CD4-positive, alpha-beta T cell (primary cell): Measurements from ENCODE around the gene DNMT3L. TPM values are rescaled to one million over a fixed set of nuclear protein-coding genes. Genes with fewer than 3 reads are reported as not detected.
A peak's percentile ranks its signal among the peaks of the same experiment; 100 is the strongest.
"Not testable (repeated sequence)": the region's sequence is repeated elsewhere in the genome, so short reads cannot be mapped to it uniquely, and the experiment has no call there.

ENCODE experiments used
- ATAC-seq: fragments of 200-7000 bp; cut with Tn5 transposase; one replicate; pipeline ENCODE4 v1.10.0; 2022; ENCODE audit warnings: mild to moderate bottlenecking; ENCODE audit not compliant: poor library complexity
- CTCF ChIA-PET: fragments of 350-600 bp; sonication (Branson Sonifier 250); formaldehyde crosslinking; loops from one replicate; lab custom pipeline; 2021; ENCODE audit warnings: antibody characterized with exemption, inconsistent platforms; lab: Charles Lee
- POLR2A ChIA-PET: fragments of 350-600 bp; sonication (Branson Sonifier 250); formaldehyde crosslinking; loops from one replicate; lab custom pipeline; 2021; ENCODE audit warnings: antibody characterized with exemption, inconsistent platforms; lab: Charles Lee
- DNase-seq, 14 experiments: peaks; one replicate each; pipeline ENCODE4 v3.0.0-alpha.2; 2013 to 2020; ENCODE audit warnings: mixed read lengths in 2 of 14
- H3K27ac ChIP-seq, 2 donors: one replicate each; pipeline versions ENCODE4 v1.5.1 to v1.7.0; 2013; ENCODE audit warnings: low read length in 2 of 2, low read depth in 1 of 2, mild to moderate bottlenecking in 1 of 2
- H3K27me3 ChIP-seq, 2 experiments: 1 replicate in 1 of 2; 2 replicates in 1 of 2; pipeline versions ENCODE4 v1.6.1 to v1.7.0; 2013; ENCODE audit warnings: low read length in 2 of 2, control low read depth in 1 of 2, mild to moderate bottlenecking in 1 of 2, moderate library complexity in 1 of 2; ENCODE audit not compliant: insufficient read depth in 2 of 2, control insufficient read depth in 1 of 2
- H3K36me3 ChIP-seq: one replicate; pipeline ENCODE4 v1.6.1; 2013; ENCODE audit warnings: low read length, control low read depth; ENCODE audit not compliant: insufficient read depth
- H3K4me1 ChIP-seq: one replicate; pipeline ENCODE4 v1.6.1; 2013; ENCODE audit warnings: low read length, control low read depth; ENCODE audit not compliant: insufficient read depth
- H3K4me3 ChIP-seq: one replicate; pipeline ENCODE4 v1.5.1; 2013; ENCODE audit warnings: mild to moderate bottlenecking, low read length, moderate library complexity
- H3K9me3 ChIP-seq, 2 experiments: 1 replicate in 1 of 2; 2 replicates in 1 of 2; pipeline versions ENCODE4 v1.6.1 to v1.7.0; 2013; ENCODE audit warnings: low read length in 2 of 2, mild to moderate bottlenecking in 2 of 2, control low read depth in 1 of 2, moderate library complexity in 1 of 2; ENCODE audit not compliant: control insufficient read depth in 1 of 2, insufficient read depth in 1 of 2
- H3K27ac Mint-ChIP-seq: one replicate; pipeline ENCODE4 v1.8.0; 2020; ENCODE audit warnings: mixed read lengths
- H3K27me3 Mint-ChIP-seq: one replicate; pipeline ENCODE4 v1.8.0; 2021; ENCODE audit warnings: mixed read lengths
- H3K36me3 Mint-ChIP-seq: one replicate; pipeline ENCODE4 v1.8.0; 2021; ENCODE audit warnings: low read depth, mixed read lengths
- H3K4me1 Mint-ChIP-seq: one replicate; pipeline ENCODE4 v1.8.0; 2021; ENCODE audit warnings: low read depth, mixed read lengths
- H3K4me3 Mint-ChIP-seq: one replicate; pipeline ENCODE4 v1.8.0; 2020; ENCODE audit warnings: mild to moderate bottlenecking, mixed read lengths
- H3K9me3 Mint-ChIP-seq: one replicate; pipeline ENCODE4 v1.8.0; 2020; ENCODE audit warnings: mixed read lengths
- intact Hi-C, 2 experiments: fragments of 100-400 bp; cut with DNase I in 1 of 2; cut with micrococcal nuclease in 1 of 2; formaldehyde crosslinking; loops; one replicate each; pipeline versions ENCODE4 v1.15.1 to v1.9.0; 2023 to 2025; cut with DNase I, micrococcal nuclease
- total RNA-seq, 174 experiments: library from RNA in 2 of 174; stranded (reverse) in 2 of 174; gene quantifications; one replicate each; pipeline ENCODE4 v1.2.3 and lab custom pipeline; 2021 to 2026
- TF ChIP-seq, protein P1 (sequence below): fragments of 200-600 bp; IDR thresholded peaks from one replicate; pipeline ENCODE4 v1.8.0; 2022; ENCODE audit warnings: antibody characterized with exemption, mild to moderate bottlenecking

DNMT3L gene
- total RNA-seq, 2 experiments from 2014 or later, result not detected

DNA sequence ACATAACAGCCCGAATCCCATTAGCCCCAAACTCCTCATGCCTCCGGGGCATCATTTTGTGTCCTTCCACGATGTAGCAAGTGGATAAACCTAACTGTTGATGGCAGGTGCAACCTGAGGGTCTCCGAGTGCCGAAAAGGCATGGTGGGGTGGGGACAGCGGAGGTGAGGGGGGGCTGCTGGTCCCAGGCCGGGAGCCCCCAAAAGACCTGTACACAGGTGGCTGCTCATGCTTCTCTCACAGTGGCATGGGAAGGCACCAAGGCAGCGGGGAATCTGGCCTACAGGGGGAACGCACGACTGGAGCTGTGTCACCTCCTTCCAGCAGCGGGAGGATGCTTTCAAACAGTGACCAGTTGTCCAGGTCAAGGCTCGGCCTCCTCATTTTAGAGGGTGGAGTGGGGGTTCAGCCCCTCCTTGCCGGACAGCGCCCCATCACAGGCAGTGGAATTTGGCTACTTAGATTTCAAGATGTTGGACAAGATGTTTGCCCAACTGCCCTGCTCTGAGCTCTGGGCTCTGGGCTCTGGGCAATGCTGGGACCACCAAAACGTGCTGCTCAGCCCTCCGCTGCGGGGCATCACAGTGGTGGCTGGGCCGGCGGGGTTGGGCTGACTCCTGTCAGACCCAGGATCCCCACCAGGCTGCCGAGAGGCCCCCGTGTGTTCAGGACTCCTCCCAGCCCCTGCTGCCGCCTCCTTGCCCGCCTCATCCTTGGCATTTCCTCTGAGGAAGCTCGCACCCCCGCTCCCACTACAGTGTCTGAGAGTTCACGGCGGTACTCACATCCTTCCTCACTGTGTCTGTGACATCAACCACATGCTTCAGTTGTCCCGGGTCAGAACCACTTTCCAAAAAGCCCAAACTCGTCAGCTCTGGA, 7.6 kb downstream of the DNMT3L start:
- H3K9me3 Mint-ChIP-seq, result no peaks in the 10 kb centered on the region
- Histone ChIP-seq H3K9me3 (no peaks in the 10 kb centered on the region), H3K27me3 (no peaks in the 10 kb centered on the region), H3K4me1 (no peaks in the 10 kb centered on the region), H3K27ac (no peak overlapping the region), H3K4me3 (no peak overlapping the region), H3K36me3 (no peaks in the 10 kb centered on the region)
- CTCF ChIA-PET, result no interaction called here
- TF ChIP-seq, protein P1, sequence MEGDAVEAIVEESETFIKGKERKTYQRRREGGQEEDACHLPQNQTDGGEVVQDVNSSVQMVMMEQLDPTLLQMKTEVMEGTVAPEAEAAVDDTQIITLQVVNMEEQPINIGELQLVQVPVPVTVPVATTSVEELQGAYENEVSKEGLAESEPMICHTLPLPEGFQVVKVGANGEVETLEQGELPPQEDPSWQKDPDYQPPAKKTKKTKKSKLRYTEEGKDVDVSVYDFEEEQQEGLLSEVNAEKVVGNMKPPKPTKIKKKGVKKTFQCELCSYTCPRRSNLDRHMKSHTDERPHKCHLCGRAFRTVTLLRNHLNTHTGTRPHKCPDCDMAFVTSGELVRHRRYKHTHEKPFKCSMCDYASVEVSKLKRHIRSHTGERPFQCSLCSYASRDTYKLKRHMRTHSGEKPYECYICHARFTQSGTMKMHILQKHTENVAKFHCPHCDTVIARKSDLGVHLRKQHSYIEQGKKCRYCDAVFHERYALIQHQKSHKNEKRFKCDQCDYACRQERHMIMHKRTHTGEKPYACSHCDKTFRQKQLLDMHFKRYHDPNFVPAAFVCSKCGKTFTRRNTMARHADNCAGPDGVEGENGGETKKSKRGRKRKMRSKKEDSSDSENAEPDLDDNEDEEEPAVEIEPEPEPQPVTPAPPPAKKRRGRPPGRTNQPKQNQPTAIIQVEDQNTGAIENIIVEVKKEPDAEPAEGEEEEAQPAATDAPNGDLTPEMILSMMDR, result no peak
- H3K27me3 Mint-ChIP-seq, result no peaks in the 10 kb centered on the region
- H3K36me3 Mint-ChIP-seq, result no peaks in the 10 kb centered on the region
- H3K4me1 Mint-ChIP-seq, result no peaks in the 10 kb centered on the region
- no peak overlapping the region for H3K27ac Mint-ChIP-seq
- H3K4me3 Mint-ChIP-seq, result no peak overlapping the region
- intact Hi-C loops, result no loop called here
- ATAC-seq (no peak), DNase-seq (peak in 2 of 14 experiments; percentile 6 to 26)
- POLR2A ChIA-PET, result no interaction called here

DNA sequence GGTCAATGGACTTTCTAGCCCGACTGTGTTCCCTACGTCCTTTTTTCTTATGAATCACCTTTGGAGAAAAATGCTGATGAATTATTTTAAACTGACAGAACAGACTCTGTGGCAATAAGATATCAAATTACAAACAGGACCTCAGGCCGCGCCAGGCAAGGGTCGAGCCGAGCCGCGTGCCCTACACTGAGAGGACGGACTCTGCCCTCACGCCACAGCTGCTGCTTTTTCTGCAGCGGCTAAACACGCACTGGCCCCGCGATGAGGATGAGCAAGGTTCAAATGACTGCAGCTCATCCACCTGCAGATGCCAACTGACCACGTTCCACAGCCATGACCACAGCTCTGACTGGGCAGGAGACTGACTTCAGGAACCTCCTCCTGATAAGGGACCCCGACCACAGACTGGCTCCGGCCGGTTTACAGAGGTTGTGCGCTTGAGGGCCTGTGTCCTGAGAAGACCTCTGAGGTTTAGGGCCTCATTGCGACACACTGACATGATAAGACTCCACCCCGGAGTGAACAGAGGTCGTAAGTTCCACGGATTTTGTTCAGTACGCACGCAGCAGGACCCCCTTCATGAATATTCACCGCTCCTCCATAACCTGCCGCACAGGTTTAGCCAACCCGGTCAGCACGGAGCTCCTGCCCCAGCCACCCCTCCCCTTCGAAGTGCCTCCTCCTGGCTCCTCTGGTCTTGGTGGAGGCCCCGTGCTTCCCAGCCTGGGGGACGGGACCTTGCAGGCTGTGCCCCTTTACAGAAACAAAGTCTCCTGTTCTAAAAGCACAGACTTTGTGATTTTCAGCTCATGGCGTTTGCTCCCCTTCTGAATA, 12.3 kb downstream of the DNMT3L start:
- DNase-seq, H3K4me1 ChIP-seq, H3K4me1 Mint-ChIP-seq, H3K9me3 Mint-ChIP-seq, H3K9me3 ChIP-seq, intact Hi-C loops, CTCF ChIA-PET, H3K4me3 ChIP-seq, H3K36me3 ChIP-seq, H3K36me3 Mint-ChIP-seq, H3K27me3 Mint-ChIP-seq, H3K27me3 ChIP-seq, H3K27ac Mint-ChIP-seq, ATAC-seq, H3K27ac ChIP-seq, H3K4me3 Mint-ChIP-seq, POLR2A ChIA-PET: not testable (repeated sequence)

DNA sequence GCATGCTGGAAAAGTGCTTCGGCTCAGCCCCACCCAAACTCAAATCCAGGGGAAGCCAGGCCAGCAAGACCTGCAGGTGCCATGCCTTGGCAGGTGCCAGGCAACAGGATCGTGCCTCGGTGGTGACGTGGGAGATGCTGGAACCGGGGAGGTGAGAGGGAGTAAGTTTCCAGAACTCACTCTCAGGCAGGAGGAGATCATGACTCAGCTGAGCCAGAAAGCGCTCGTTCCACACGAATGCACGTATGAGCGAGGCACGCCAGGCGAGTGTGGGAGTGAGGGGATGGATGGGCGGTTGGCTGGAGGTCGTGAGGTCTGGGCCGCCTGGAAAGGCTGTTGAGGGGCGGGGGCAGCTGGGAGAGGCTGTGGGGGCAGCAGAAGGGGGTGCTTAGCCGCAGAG, 13.8 kb downstream of the DNMT3L start:
- POLR2A ChIA-PET, H3K27ac Mint-ChIP-seq, H3K9me3 ChIP-seq, CTCF ChIA-PET, H3K4me3 Mint-ChIP-seq, H3K27me3 Mint-ChIP-seq, H3K36me3 Mint-ChIP-seq, H3K4me3 ChIP-seq, H3K36me3 ChIP-seq, ATAC-seq, intact Hi-C loops, DNase-seq, H3K4me1 ChIP-seq, H3K4me1 Mint-ChIP-seq, H3K27ac ChIP-seq, H3K27me3 ChIP-seq, H3K9me3 Mint-ChIP-seq: not testable (repeated sequence)

DNA sequence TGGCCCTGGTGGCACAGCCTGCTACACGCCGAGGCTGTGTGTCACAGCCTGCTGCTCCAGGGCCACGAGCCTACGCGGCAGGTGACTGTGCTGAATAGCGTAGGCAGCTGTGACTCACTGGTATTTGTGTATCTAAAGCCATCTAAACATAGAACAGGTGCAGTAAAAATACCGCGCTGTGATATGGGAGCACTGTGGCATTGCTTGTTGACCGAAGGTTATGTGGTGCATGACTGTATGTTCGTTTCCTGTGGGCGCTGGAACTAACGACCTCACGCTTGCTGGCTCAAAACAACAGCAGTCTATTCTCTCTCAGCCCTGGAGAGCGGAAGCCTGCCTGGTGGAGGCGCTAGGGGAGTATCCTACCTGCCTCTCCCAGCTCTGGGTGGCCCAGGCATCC, 17.7 kb downstream of the DNMT3L start:
- H3K27me3 ChIP-seq, H3K9me3 Mint-ChIP-seq, CTCF ChIA-PET, intact Hi-C loops, H3K36me3 Mint-ChIP-seq, H3K36me3 ChIP-seq, DNase-seq, H3K4me1 Mint-ChIP-seq, H3K27me3 Mint-ChIP-seq, H3K27ac ChIP-seq, H3K4me3 Mint-ChIP-seq, H3K27ac Mint-ChIP-seq, H3K9me3 ChIP-seq, POLR2A ChIA-PET, H3K4me3 ChIP-seq, H3K4me1 ChIP-seq: not testable (repeated sequence)
- peak; percentile 76 for ATAC-seq

DNA sequence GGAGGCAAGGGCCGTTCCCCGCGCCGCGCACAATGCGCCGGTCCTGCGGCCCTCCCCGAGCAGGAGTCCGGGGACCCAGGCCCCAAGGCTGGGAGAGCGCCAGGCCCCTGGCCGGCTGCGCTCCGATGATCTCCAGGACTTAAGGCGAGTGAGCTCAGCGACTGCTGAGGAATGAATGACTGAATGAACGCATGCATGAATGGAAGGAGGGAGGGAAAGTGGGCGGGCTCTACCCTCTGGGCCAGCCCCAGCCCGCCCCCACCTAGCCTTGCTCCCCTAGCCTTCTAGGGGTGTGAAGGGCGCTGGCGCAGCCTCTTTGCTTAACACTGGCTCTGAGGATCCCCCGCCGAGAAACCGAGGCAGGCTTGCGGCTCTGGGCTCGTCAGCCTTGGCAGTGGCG, 20.4 kb downstream of the DNMT3L start:
- intact Hi-C loops, DNase-seq, CTCF ChIA-PET, H3K9me3 ChIP-seq, H3K36me3 ChIP-seq, H3K4me1 Mint-ChIP-seq, H3K9me3 Mint-ChIP-seq, H3K27ac Mint-ChIP-seq, H3K4me3 ChIP-seq, H3K27me3 ChIP-seq, POLR2A ChIA-PET, H3K4me1 ChIP-seq, H3K36me3 Mint-ChIP-seq, H3K27ac ChIP-seq, H3K27me3 Mint-ChIP-seq, H3K4me3 Mint-ChIP-seq: not testable (repeated sequence)
- peak; percentile 40 for ATAC-seq

DNA sequence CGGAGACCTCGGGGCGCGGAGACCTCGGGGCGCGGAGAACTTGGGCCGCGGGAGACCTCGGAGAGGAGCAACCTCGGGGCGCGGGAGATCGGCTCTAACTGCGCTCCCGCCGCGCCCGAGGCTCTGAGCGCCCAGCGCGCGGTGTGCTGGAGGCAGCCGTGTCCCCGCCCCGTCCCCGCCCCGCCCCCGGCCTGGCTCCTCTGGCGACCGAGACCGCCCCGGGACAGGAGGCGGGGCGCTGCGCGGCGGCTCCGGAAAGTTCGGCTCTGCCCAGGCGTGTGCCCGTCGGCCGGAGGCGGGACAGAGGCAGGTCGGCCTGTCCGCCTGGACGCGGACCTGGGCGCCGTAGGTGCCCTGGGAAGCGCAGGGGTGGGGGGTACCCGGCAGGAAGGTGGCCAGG, 20.9 kb downstream of the DNMT3L start, which contains the start of gene ICOSLG:
ICOSLG (minus strand) TSS at position 102 of the 400 bp plus-strand sequence. CDS start 126 bp downstream, outside the sequence.
- H3K27me3 Mint-ChIP-seq, H3K4me1 Mint-ChIP-seq, DNase-seq, H3K27ac Mint-ChIP-seq, H3K9me3 Mint-ChIP-seq, H3K36me3 Mint-ChIP-seq, H3K27me3 ChIP-seq, POLR2A ChIA-PET, H3K4me1 ChIP-seq, H3K27ac ChIP-seq, H3K4me3 Mint-ChIP-seq, H3K36me3 ChIP-seq, CTCF ChIA-PET, H3K9me3 ChIP-seq, H3K4me3 ChIP-seq, intact Hi-C loops: not testable (repeated sequence)
- ATAC-seq, result peak; percentile 37
